ENCODE results near the gene TADA3. TPM values are rescaled to one million over a fixed set of nuclear protein-coding genes. Genes with fewer than 3 reads are reported as not detected.
A peak's percentile ranks its signal among the peaks of the same experiment; 100 is the strongest.

Gene TADA3
- total and polyA plus RNA-seq, 9 donors = 45.5 to 77.9 (median 60.3) TPM

- Histone ChIP-seq H3K27ac (peak overlapping the region in 1 of 2 donors; percentile 20), H3K4me1 (ENCODE audit: insufficient read depth) (no peaks in the 10 kb centered on the region), H3K36me3 (no peaks in the 10 kb centered on the region), H3K9me3 (no peaks in the 10 kb centered on the region), H3K27me3 (no peaks in the 10 kb centered on the region), H3K4me3 (no peak overlapping the region)
- no peak for DNase-seq
- 76 to 83% (median 79%) methylated on average over 8 of the region's 8 CpGs for WGBS, 3 donors
- intact Hi-C loops (cut with DNase I) = no loop called here
- no peak for TF ChIP-seq POLR2A (IDR thresholded peaks at IDR 0.05)
- no peak for TF ChIP-seq CTCF (IDR thresholded peaks at IDR 0.05)
- TF ChIP-seq EP300 (IDR thresholded peaks at IDR 0.05) = no peak
Observed at GRCh38 chr3:9779721-9780457, 12.4 kb downstream of the TADA3 start.

GRCh38 chr3:9779075-9779593 is 13.1 kb downstream of the TADA3 start:
- Histone ChIP-seq H3K9me3 (no peaks in the 10 kb centered on the region), H3K4me3 (no peak overlapping the region), H3K27ac (no peak overlapping the region), H3K27me3 (no peaks in the 10 kb centered on the region), H3K36me3 (no peaks in the 10 kb centered on the region), H3K4me1 (ENCODE audit: insufficient read depth) (no peaks in the 10 kb centered on the region)
- WGBS, 3 donors = 86 to 90% (median 88%) methylated on average over 6 of the region's 6 CpGs
- no peak for TF ChIP-seq POLR2A (IDR thresholded peaks at IDR 0.05)
- no peak for TF ChIP-seq CTCF (IDR thresholded peaks at IDR 0.05)
- no peak for TF ChIP-seq EP300 (IDR thresholded peaks at IDR 0.05)
- intact Hi-C loops (cut with DNase I) = no loop called here
- DNase-seq = no peak

- 56 to 72% (median 61%) methylated on average over 5 of the region's 5 CpGs for WGBS, 3 donors
- intact Hi-C loops (cut with DNase I) = no loop called here
Observed at GRCh38 chr3:9778143-9779074, 13.9 kb downstream of the TADA3 start.

More at GRCh38 chr3:9778143-9779074, 13.9 kb downstream of the TADA3 start:
- H3K4me1 ChIP-seq (ENCODE audit: insufficient read depth) = no peaks in the 10 kb centered on the region
- H3K36me3 ChIP-seq = no peaks in the 10 kb centered on the region
- peak overlapping the region in 1 of 2 donors; percentile 20 for H3K27ac ChIP-seq
- no peaks in the 10 kb centered on the region for H3K9me3 ChIP-seq
- TF ChIP-seq EP300 (IDR thresholded peaks at IDR 0.05) (no peak), CTCF (IDR thresholded peaks at IDR 0.05) (no peak), POLR2A (IDR thresholded peaks at IDR 0.05) (no peak)
- peak in 1 of 5 donors; percentile 50 for DNase-seq
- no peaks in the 10 kb centered on the region for H3K27me3 ChIP-seq
- no peak overlapping the region for H3K4me3 ChIP-seq
